ENCODE results near the gene NSD2. TPM values are rescaled to one million over a fixed set of nuclear protein-coding genes. Genes with fewer than 3 reads are reported as not detected.

NSD2 gene
- total RNA-seq, 2 donors from 2014 or later, result 23.8 to 36.3 TPM

DNA sequence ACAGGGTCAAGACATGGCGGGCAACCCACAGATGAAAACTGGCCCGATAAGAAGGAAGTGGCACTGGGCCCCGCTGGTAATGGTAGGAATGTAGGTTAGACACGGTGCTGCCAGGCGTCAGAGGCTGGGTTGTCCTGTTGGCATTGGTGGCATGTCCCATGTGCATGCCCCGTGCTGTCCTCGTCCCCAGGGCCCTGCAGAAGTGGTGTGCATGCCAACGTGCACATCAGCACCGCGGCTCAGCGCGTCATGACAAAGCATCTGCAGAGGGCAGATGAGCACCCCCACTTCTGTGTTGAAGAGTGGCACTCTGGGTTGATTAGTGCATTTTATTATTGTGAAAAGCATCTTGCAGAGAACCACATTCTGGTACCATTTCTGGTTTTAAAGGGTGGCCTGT is 102.0 kb downstream of the NSD2 start:
- peaks cover 34% of the 10 kb centered on the region for H3K36me3 ChIP-seq
- no peak for DNase-seq (ENCODE audit: low spot score)
- no peak overlapping the region for H3K4me3 ChIP-seq
- no peak overlapping the region for H3K27ac ChIP-seq
- TF ChIP-seq, protein P1, sequence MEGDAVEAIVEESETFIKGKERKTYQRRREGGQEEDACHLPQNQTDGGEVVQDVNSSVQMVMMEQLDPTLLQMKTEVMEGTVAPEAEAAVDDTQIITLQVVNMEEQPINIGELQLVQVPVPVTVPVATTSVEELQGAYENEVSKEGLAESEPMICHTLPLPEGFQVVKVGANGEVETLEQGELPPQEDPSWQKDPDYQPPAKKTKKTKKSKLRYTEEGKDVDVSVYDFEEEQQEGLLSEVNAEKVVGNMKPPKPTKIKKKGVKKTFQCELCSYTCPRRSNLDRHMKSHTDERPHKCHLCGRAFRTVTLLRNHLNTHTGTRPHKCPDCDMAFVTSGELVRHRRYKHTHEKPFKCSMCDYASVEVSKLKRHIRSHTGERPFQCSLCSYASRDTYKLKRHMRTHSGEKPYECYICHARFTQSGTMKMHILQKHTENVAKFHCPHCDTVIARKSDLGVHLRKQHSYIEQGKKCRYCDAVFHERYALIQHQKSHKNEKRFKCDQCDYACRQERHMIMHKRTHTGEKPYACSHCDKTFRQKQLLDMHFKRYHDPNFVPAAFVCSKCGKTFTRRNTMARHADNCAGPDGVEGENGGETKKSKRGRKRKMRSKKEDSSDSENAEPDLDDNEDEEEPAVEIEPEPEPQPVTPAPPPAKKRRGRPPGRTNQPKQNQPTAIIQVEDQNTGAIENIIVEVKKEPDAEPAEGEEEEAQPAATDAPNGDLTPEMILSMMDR (IDR thresholded peaks at IDR 0.05), result no peak
- no peaks in the 10 kb centered on the region for H3K4me1 ChIP-seq
- H3K27me3 ChIP-seq, result no peaks in the 10 kb centered on the region
- H3K9me3 ChIP-seq, result no peaks in the 10 kb centered on the region

DNA sequence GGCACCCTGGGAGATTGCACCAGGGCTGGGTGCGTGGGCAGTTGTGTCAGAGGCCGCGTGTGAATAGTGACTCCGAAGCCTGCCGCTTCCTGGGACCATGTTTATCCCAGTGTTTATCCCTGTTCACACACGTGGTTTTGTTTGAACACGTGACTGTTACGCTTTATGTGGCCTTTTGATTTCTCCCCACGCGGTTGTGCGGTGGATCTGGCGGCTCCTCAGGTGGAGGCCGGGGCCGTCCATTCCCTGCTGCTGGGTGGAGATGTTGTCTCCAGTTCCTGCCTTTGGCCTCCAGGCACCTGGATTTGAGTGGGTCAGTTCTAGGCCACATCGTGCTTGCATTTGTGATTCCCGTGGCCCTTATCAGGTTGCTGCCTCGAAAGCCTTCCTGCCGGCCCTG is 102.5 kb downstream of the NSD2 start:
- TF ChIP-seq, protein P1 (IDR thresholded peaks at IDR 0.05), result no peak
- H3K4me3 ChIP-seq, result no peak overlapping the region
- no peaks in the 10 kb centered on the region for H3K4me1 ChIP-seq
- H3K36me3 ChIP-seq, result peaks cover 38% of the 10 kb centered on the region
- DNase-seq (ENCODE audit: low spot score), result no peak
- no peaks in the 10 kb centered on the region for H3K9me3 ChIP-seq
- H3K27ac ChIP-seq, result no peak overlapping the region
- no peaks in the 10 kb centered on the region for H3K27me3 ChIP-seq

DNA sequence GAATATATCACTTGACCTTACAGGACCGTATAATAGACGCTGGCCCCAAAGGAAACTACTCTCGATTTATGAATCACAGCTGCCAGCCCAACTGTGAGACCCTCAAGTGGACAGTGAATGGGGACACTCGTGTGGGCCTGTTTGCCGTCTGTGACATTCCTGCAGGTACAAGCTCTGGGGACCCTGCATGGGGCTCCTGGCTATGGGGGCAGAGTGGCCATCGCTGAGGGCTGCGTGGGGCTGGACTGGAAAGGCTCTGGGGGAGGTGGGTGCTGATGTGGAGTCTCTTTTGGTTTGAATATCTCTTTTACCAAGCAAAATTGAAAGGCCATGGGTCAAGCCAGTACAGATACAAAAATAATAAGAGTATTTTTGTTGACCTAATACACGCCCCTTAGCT is 103.6 kb downstream of the NSD2 start:
- Histone ChIP-seq H3K4me1 (no peaks in the 10 kb centered on the region), H3K27me3 (no peaks in the 10 kb centered on the region), H3K4me3 (no peak overlapping the region), H3K36me3 (peaks cover 45% of the 10 kb centered on the region), H3K9me3 (no peaks in the 10 kb centered on the region), H3K27ac (no peak overlapping the region)
- no peak for DNase-seq (ENCODE audit: low spot score)
- TF ChIP-seq, protein P1 (IDR thresholded peaks at IDR 0.05), result no peak

DNA sequence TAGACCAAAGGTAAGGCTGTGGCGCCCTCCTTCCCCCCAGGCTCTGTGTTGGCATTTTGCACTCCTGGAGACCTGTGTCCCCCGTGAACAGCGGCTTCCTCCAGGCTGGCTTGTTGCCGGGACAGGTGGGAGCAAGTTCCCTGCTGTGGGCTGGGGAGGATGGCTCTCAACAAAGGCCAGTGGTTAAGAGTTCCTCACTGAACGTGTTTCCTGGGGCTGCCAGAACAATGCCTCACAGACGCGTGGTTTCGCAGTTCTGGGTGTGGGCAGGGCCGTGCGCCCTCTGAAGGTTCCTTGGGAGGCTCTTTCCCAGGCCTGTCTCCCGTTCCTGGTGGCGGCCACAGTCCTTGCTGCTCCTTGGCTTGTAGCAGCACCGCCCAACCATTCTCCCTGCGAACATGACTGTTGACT is 104.2 kb downstream of the NSD2 start:
- TF ChIP-seq, protein P1 (IDR thresholded peaks at IDR 0.05), result no peak
- Histone ChIP-seq H3K27ac (no peak overlapping the region), H3K9me3 (no peaks in the 10 kb centered on the region), H3K4me1 (no peaks in the 10 kb centered on the region), H3K36me3 (peaks cover 45% of the 10 kb centered on the region), H3K27me3 (no peaks in the 10 kb centered on the region), H3K4me3 (no peak overlapping the region)
- no peak for DNase-seq (ENCODE audit: low spot score)

DNA sequence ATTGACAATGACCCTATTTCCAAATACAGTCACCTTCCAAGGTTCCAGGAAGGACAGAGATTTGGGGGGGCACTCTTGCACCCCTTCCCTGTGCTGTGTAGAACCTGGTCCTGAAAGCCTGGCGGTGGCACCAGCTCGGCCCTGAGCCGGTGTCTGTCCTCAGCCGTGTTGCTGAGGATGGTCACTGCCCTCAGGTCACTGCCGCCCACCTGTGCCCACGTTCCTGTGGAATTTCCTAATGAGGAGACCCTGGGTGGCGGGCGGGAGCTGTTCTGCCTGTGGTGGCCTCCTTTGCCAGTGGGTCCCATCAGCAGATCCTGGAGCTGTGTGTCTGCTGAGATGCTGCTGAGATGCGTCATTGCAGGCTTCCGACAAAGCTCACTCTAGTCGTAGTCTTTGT is 104.7 kb downstream of the NSD2 start:
- TF ChIP-seq, protein P1 (IDR thresholded peaks at IDR 0.05), result no peak
- no peaks in the 10 kb centered on the region for H3K27me3 ChIP-seq
- no peak overlapping the region for H3K4me3 ChIP-seq
- no peak for DNase-seq (ENCODE audit: low spot score)
- no peaks in the 10 kb centered on the region for H3K4me1 ChIP-seq
- no peaks in the 10 kb centered on the region for H3K9me3 ChIP-seq
- peaks cover 45% of the 10 kb centered on the region for H3K36me3 ChIP-seq
- no peak overlapping the region for H3K27ac ChIP-seq

Data from right atrium auricular region (tissue), 2 donors.